ENCODE data around the gene FALEC. TPM values are rescaled to one million over a fixed set of nuclear protein-coding genes. Genes with fewer than 3 reads are reported as not detected.
"Not testable (repeated sequence)": the region's sequence is repeated elsewhere in the genome, so short reads cannot be mapped to it uniquely, and the experiment has no call there.

The FALEC gene
- total RNA-seq, 1 donor from 2014 or later = 0.43 TPM

DNA sequence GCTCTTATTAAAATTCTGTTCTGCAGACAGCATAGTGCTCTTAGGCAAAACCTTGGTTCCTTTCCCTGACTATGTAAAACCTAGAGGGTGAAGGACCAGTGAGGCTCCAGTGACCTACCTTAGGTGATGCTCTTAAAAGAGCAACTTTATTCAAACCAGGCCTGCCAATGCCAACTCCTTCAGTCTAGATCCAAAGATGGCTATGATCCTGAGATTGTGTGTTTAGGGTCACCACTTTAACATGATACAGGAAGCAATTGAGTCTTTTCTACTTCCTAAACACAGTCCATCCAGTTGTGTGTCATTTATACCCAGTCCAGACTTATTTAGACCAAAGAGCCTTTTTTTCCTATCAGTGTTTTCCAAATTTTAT, 53.0 kb downstream of the FALEC start:
- Histone ChIP-seq H3K27me3 (ENCODE audit: insufficient read depth, low read length) (no peaks in the 10 kb centered on the region), H3K9ac (ENCODE audit: low read length) (peak overlapping the region; percentile 84), H2AFZ (ENCODE audit: low read depth, low read length) (no peak overlapping the region), H3K4me1 (ENCODE audit: insufficient read depth, low read length) (peaks cover 60% of the 10 kb centered on the region), H3K4me2 (ENCODE audit: low read length) (peak overlapping the region; percentile 74), H3K79me2 (ENCODE audit: insufficient read depth, low read length) (peaks cover 75% of the 10 kb centered on the region), H3K4me3 (ENCODE audit: insufficient read depth, low read depth, low read length) (no peak overlapping the region), H3K27ac (ENCODE audit: low read depth, low read length) (peak overlapping the region; percentile 99), H4K20me1 (ENCODE audit: insufficient read depth, low read length) (peaks cover 58% of the 10 kb centered on the region), H3K9me3 (ENCODE audit: insufficient read depth, low read depth, low read length) (no peaks in the 10 kb centered on the region), H3K36me3 (ENCODE audit: insufficient read depth, low read length) (peaks cover 12% of the 10 kb centered on the region)
- peaks cover 66% of the 10 kb centered on the region for H3K4me1 Mint-ChIP-seq (ENCODE audit: low read depth, unreplicated experiment)
- no peaks in the 10 kb centered on the region for H3K27me3 Mint-ChIP-seq (ENCODE audit: low read depth, unreplicated experiment)
- no peak for FAIRE-seq
- peak overlapping the region; percentile 99 for H3K27ac Mint-ChIP-seq (ENCODE audit: unreplicated experiment)
- peaks cover 7% of the 10 kb centered on the region for H3K36me3 Mint-ChIP-seq (ENCODE audit: low read depth, unreplicated experiment)
- no peak for TF ChIP-seq EZH2 (IDR thresholded peaks at IDR 0.05; ENCODE audit: insufficient read depth, low read length)
- TF ChIP-seq, protein P1, sequence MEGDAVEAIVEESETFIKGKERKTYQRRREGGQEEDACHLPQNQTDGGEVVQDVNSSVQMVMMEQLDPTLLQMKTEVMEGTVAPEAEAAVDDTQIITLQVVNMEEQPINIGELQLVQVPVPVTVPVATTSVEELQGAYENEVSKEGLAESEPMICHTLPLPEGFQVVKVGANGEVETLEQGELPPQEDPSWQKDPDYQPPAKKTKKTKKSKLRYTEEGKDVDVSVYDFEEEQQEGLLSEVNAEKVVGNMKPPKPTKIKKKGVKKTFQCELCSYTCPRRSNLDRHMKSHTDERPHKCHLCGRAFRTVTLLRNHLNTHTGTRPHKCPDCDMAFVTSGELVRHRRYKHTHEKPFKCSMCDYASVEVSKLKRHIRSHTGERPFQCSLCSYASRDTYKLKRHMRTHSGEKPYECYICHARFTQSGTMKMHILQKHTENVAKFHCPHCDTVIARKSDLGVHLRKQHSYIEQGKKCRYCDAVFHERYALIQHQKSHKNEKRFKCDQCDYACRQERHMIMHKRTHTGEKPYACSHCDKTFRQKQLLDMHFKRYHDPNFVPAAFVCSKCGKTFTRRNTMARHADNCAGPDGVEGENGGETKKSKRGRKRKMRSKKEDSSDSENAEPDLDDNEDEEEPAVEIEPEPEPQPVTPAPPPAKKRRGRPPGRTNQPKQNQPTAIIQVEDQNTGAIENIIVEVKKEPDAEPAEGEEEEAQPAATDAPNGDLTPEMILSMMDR (IDR thresholded peaks at IDR 0.05; ENCODE audit: insufficient read depth, low read depth, low read length) = no peak
- no peaks in the 10 kb centered on the region for H3K9me3 Mint-ChIP-seq (ENCODE audit: unreplicated experiment)
- no peak for DNase-seq (ENCODE audit: low read depth)
- peak overlapping the region; percentile 77 for H3K4me3 Mint-ChIP-seq (ENCODE audit: unreplicated experiment)

DNA sequence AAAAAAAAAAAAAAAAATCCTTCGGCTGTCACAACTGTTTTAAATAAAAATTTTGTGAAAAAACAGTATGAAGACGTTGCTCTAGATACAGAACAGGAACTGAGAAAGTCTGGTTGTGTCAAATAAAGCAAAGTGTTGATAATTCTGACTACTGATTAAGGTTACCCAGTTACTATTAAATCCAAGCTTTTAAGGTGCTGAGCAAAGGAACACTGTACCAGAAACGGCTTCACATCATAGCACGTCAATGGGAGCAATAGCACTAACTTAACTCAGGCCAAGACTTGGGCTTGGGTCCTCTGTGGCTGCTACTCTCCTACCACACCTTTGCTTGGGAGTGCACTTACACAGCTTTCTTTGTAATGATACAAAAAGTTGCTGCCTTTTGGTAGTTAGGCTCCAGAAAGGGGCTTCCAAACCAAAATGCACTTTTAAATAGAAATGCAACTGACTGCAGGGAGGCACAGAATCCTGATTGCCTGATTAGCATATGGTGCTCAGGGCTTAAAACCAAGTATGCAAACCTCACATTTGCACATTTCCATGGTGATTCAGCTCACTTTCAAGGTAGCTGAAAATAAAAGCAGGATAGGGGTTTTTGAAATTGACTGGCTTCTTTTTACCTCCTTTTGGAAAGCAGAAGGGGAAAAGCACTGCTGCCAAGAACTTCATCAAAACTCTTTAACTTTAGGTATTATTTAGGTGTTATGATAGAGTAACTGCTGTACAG, 57.5 kb downstream of the FALEC start:
- Mint-ChIP-seq H3K4me3 (ENCODE audit: unreplicated experiment) (peak overlapping the region; percentile 100), H3K4me1 (ENCODE audit: low read depth, unreplicated experiment) (peaks cover 40% of the 10 kb centered on the region), H3K9me3 (ENCODE audit: unreplicated experiment) (no peaks in the 10 kb centered on the region), H3K36me3 (ENCODE audit: low read depth, unreplicated experiment) (peaks cover 46% of the 10 kb centered on the region), H3K27ac (ENCODE audit: unreplicated experiment) (peak overlapping the region; percentile 99), H3K27me3 (ENCODE audit: low read depth, unreplicated experiment) (no peaks in the 10 kb centered on the region)
- peaks cover 53% of the 10 kb centered on the region for H3K36me3 ChIP-seq (ENCODE audit: insufficient read depth, low read length)
- H3K27ac ChIP-seq (ENCODE audit: low read depth, low read length) = peak overlapping the region; percentile 54
- peak overlapping the region; percentile 35 for H3K4me3 ChIP-seq (ENCODE audit: insufficient read depth, low read depth, low read length)
- H4K20me1 ChIP-seq (ENCODE audit: insufficient read depth, low read length) = peaks cover 88% of the 10 kb centered on the region
- DNase-seq (ENCODE audit: low read depth) (no peak), FAIRE-seq (no peak)
- H3K27me3 ChIP-seq (ENCODE audit: insufficient read depth, low read length) = no peaks in the 10 kb centered on the region
- peaks cover 80% of the 10 kb centered on the region for H3K79me2 ChIP-seq (ENCODE audit: insufficient read depth, low read length)
- H3K4me1 ChIP-seq (ENCODE audit: insufficient read depth, low read length) = peaks cover 55% of the 10 kb centered on the region
- TF ChIP-seq, protein P1 (IDR thresholded peaks at IDR 0.05; ENCODE audit: insufficient read depth, low read depth, low read length) = no peak
- TF ChIP-seq EZH2 (IDR thresholded peaks at IDR 0.05; ENCODE audit: insufficient read depth, low read length) = no peak
- H3K9me3 ChIP-seq (ENCODE audit: insufficient read depth, low read depth, low read length) = no peaks in the 10 kb centered on the region
- peak overlapping the region; percentile 40 for H3K9ac ChIP-seq (ENCODE audit: low read length)
- no peak overlapping the region for H2AFZ ChIP-seq (ENCODE audit: low read depth, low read length)
- peak overlapping the region; percentile 68 for H3K4me2 ChIP-seq (ENCODE audit: low read length)

DNA sequence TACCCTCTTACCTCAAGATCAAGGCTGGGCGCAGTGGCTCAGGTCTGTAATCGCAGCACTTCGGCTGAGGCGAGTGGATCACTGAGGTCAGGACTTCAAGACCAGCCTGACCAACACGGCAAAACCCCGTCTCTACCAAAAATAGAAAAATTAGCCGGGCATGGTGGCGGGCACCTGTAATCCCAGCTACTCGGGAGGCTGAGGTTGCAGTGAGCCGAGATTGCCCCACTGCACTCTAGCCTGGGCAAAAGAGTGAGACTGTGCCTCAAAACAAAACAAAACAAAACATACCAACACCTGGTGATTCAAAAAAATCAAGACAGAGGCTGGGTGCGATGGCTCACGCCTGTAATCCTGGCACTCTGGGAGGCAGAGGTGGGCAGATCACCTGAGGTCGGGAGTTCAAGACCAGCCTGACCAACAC, 58.1 kb downstream of the FALEC start:
- Mint-ChIP-seq H3K4me1 (ENCODE audit: low read depth, unreplicated experiment) (peaks cover 35% of the 10 kb centered on the region), H3K27ac (ENCODE audit: unreplicated experiment) (peak overlapping the region; percentile 99), H3K4me3 (ENCODE audit: unreplicated experiment) (peak overlapping the region; percentile 100), H3K36me3 (ENCODE audit: low read depth, unreplicated experiment) (peaks cover 52% of the 10 kb centered on the region)
- Histone ChIP-seq H3K4me1 (ENCODE audit: insufficient read depth, low read length) (peaks cover 50% of the 10 kb centered on the region), H3K36me3 (ENCODE audit: insufficient read depth, low read length) (peaks cover 56% of the 10 kb centered on the region), H3K27ac (ENCODE audit: low read depth, low read length) (peak overlapping the region; percentile 54), H3K79me2 (ENCODE audit: insufficient read depth, low read length) (peaks cover 85% of the 10 kb centered on the region), H4K20me1 (ENCODE audit: insufficient read depth, low read length) (peaks cover 91% of the 10 kb centered on the region), H3K9ac (ENCODE audit: low read length) (peak overlapping the region; percentile 40), H3K4me3 (ENCODE audit: insufficient read depth, low read depth, low read length) (peak overlapping the region; percentile 35), H3K4me2 (ENCODE audit: low read length) (peak overlapping the region; percentile 68)
- not testable (repeated sequence) for H3K27me3 ChIP-seq (ENCODE audit: insufficient read depth, low read length); H3K9me3 Mint-ChIP-seq (ENCODE audit: unreplicated experiment); DNase-seq (ENCODE audit: low read depth); H3K27me3 Mint-ChIP-seq (ENCODE audit: low read depth, unreplicated experiment); H2AFZ ChIP-seq (ENCODE audit: low read depth, low read length); FAIRE-seq; H3K9me3 ChIP-seq (ENCODE audit: insufficient read depth, low read depth, low read length)
